GM12872 (cell line): ENCODE measurements around the gene ADGRB3.

Experiments used
- CTCF ChIP-seq: IDR thresholded peaks from 3 replicates; pipeline ENCODE4 v1.5.1; 2011; ENCODE audit warnings: low read depth, mild to moderate bottlenecking, low read length, moderate library complexity; ENCODE audit not compliant: insufficient read depth

ADGRB3 gene

GRCh38 chr6:68728159-68728979 lies 93.3 kb downstream of the ADGRB3 start:
- TF ChIP-seq CTCF: no peak

- no peak for TF ChIP-seq CTCF
Observed at GRCh38 chr6:68729377-68729903, 94.4 kb downstream of the ADGRB3 start.

- no peak for TF ChIP-seq CTCF
Observed at GRCh38 chr6:68730291-68731054, 95.4 kb downstream of the ADGRB3 start.

GRCh38 chr6:68732423-68732822 lies 97.3 kb downstream of the ADGRB3 start:
- no peak for TF ChIP-seq CTCF

GRCh38 chr6:68735866-68736265 lies 100.8 kb downstream of the ADGRB3 start:
- no peak for TF ChIP-seq CTCF

- no peak for TF ChIP-seq CTCF
Observed at GRCh38 chr6:68737061-68737460, 102.0 kb downstream of the ADGRB3 start.

- no peak for TF ChIP-seq CTCF
Observed at GRCh38 chr6:68738039-68738438, 103.0 kb downstream of the ADGRB3 start.
